ENCODE measurements around the gene RTP3.
"Not testable (repeated sequence)": the region's sequence is repeated elsewhere in the genome, so short reads cannot be mapped to it uniquely, and the experiment has no call there.

The RTP3 gene

DNA sequence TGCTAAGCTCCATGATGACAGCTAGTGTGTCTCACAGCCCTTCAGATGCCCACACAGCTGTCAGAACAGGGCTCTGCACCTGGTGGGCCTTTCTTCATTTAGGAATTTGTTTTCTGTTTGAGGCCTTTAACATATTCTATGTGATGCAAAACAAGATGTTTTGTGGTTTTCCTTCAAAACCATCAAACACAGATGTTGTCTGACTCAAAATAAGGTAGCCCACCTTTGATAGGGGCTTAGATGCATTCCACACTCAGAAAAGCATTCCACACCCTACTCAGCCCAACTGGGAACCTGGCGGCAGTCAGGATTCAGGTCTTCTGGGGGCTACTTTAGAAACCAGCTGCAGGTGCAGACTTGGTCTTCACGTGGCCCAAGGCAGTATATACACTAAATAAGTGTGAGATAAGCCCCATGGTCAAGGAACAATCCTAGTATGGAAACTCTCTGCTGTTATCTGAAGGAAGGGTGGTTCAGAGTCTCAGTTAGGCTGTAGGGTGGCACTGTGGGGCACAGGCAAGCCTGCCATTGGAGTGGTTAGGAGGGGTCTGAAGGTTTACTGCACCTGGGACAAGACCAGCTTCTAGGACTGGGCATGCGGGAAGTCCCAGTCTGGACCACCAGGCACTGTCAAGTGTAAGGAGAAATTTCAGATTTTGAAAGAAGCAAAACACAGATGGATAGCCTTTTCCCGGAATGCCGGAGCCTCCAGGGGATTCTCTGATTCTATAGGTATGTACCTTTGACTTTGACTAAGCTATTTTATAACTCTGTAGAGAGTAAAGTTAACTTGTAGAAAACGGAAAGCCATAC, 48.2 kb downstream of the RTP3 start:
- Histone ChIP-seq H3K9me3 (ENCODE audit: insufficient read depth, low read length) (no peaks in the 10 kb centered on the region), H3K4me2 (ENCODE audit: low read depth, low read length, poor library complexity, severe bottlenecking) (peak overlapping the region; percentile 57), H3K36me3 (ENCODE audit: low read length) (0 out of 2 replicates have a peak, but pooled peaks cover 3% of the 10 kb centered on the region), H4K20me1 (ENCODE audit: low read depth, low read length) (no peaks in the 10 kb centered on the region), H3K9me2 (replicated peaks; ENCODE audit: insufficient read depth, low read length) (no peaks in the 10 kb centered on the region), H3K9ac (ENCODE audit: low read length) (peak overlapping the region; percentile 40), H3K27ac (ENCODE audit: low read depth, low read length) (peak overlapping the region; percentile 94), H3F3A (ENCODE audit: insufficient read depth) (peaks cover 51% of the 10 kb centered on the region), H3K79me2 (ENCODE audit: insufficient read depth, low read length) (no peaks in the 10 kb centered on the region), H2AFZ (ENCODE audit: low read depth, low read length, severe bottlenecking) (no peak overlapping the region), H3K27me3 (ENCODE audit: low read length) (no peaks in the 10 kb centered on the region), H3K4me3 (ENCODE audit: insufficient read depth, low read length, poor library complexity, severe bottlenecking) (peak overlapping the region; percentile 31)
- no peak for TF ChIP-seq EZH2phosphoT487 (conservative IDR thresholded peaks at IDR 0.05; ENCODE audit: low read length)
- TF ChIP-seq, protein P1, sequence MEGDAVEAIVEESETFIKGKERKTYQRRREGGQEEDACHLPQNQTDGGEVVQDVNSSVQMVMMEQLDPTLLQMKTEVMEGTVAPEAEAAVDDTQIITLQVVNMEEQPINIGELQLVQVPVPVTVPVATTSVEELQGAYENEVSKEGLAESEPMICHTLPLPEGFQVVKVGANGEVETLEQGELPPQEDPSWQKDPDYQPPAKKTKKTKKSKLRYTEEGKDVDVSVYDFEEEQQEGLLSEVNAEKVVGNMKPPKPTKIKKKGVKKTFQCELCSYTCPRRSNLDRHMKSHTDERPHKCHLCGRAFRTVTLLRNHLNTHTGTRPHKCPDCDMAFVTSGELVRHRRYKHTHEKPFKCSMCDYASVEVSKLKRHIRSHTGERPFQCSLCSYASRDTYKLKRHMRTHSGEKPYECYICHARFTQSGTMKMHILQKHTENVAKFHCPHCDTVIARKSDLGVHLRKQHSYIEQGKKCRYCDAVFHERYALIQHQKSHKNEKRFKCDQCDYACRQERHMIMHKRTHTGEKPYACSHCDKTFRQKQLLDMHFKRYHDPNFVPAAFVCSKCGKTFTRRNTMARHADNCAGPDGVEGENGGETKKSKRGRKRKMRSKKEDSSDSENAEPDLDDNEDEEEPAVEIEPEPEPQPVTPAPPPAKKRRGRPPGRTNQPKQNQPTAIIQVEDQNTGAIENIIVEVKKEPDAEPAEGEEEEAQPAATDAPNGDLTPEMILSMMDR (IDR thresholded peaks at IDR 0.05; ENCODE audit: insufficient read depth, low read length, poor library complexity, severe bottlenecking), result no peak

DNA sequence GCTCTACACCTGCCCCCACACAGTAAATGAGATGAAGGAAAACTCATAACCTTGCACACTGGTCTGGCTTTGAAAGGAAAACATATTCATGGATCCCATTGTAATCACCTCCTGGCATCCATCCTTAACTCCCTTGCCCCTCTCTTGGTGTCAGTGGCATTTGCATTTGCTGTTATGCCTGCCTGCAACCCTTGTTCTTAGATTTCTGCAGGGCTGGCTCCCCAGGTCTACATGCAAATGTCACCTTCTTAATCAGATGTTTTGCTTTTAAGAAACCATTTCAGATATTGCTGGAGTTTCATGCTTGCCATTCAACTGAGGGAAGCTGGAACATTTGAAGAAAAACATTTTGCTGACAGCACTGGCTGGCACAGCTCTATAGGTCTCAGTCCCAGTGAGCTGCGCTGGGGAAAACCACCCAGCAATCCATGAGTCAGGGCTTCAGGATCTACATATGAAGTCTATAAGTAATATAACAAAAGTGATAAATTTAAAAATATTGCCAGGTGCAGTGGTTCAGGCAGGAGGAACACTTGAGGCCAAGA, 49.2 kb downstream of the RTP3 start:
- Histone ChIP-seq H3F3A (ENCODE audit: insufficient read depth) (peaks cover 51% of the 10 kb centered on the region), H3K9me3 (ENCODE audit: insufficient read depth, low read length) (no peaks in the 10 kb centered on the region), H3K4me2 (ENCODE audit: low read depth, low read length, poor library complexity, severe bottlenecking) (peak overlapping the region; percentile 57), H3K27me3 (ENCODE audit: low read length) (no peaks in the 10 kb centered on the region), H3K36me3 (ENCODE audit: low read length) (0 out of 2 replicates have a peak, but pooled peaks cover 3% of the 10 kb centered on the region), H3K9me2 (replicated peaks; ENCODE audit: insufficient read depth, low read length) (no peaks in the 10 kb centered on the region), H3K9ac (ENCODE audit: low read length) (peak overlapping the region; percentile 40), H3K79me2 (ENCODE audit: insufficient read depth, low read length) (no peaks in the 10 kb centered on the region), H2AFZ (ENCODE audit: low read depth, low read length, severe bottlenecking) (no peak overlapping the region), H3K4me3 (ENCODE audit: insufficient read depth, low read length, poor library complexity, severe bottlenecking) (peak overlapping the region; percentile 26), H4K20me1 (ENCODE audit: low read depth, low read length) (no peaks in the 10 kb centered on the region), H3K27ac (ENCODE audit: low read depth, low read length) (peak overlapping the region; percentile 94)
- TF ChIP-seq EZH2phosphoT487 (conservative IDR thresholded peaks at IDR 0.05; ENCODE audit: low read length), result no peak
- TF ChIP-seq, protein P1 (IDR thresholded peaks at IDR 0.05; ENCODE audit: insufficient read depth, low read length, poor library complexity, severe bottlenecking), result no peak

DNA sequence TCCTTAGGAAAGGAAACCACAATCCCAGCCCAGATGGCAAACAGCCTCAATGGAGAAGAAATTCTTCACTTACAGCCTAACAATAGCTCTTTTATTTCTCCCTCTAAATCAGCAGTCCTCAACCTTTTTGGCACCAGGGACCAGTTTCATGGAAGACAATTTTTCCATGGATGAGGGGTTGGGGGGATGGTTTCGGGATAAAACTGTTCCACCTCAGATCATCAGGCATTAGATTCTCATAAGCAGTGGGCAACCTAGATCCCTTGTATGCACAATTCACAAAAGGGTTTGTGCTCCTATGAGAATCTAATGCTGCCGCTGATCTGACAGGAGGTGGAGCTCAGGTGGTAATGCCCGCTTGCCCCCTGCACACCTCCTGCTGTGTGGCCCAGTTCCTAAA, 50.8 kb downstream of the RTP3 start:
- H3K4me2 ChIP-seq (ENCODE audit: low read depth, low read length, poor library complexity, severe bottlenecking), result peak overlapping the region; percentile 57
- H3K9me2 ChIP-seq (replicated peaks; ENCODE audit: insufficient read depth, low read length); H4K20me1 ChIP-seq (ENCODE audit: low read depth, low read length); H3K36me3 ChIP-seq (ENCODE audit: low read length); H3K9me3 ChIP-seq (ENCODE audit: insufficient read depth, low read length); H2AFZ ChIP-seq (ENCODE audit: low read depth, low read length, severe bottlenecking); H3K79me2 ChIP-seq (ENCODE audit: insufficient read depth, low read length); H3K27me3 ChIP-seq (ENCODE audit: low read length); H3K4me3 ChIP-seq (ENCODE audit: insufficient read depth, low read length, poor library complexity, severe bottlenecking): not testable (repeated sequence)
- H3F3A ChIP-seq (ENCODE audit: insufficient read depth), result peaks cover 43% of the 10 kb centered on the region
- peak overlapping the region; percentile 34; the same call in 1 of the 2 replicates for H3K9ac ChIP-seq (ENCODE audit: low read length)
- H3K27ac ChIP-seq (ENCODE audit: low read depth, low read length), result peak overlapping the region; percentile 94

DNA sequence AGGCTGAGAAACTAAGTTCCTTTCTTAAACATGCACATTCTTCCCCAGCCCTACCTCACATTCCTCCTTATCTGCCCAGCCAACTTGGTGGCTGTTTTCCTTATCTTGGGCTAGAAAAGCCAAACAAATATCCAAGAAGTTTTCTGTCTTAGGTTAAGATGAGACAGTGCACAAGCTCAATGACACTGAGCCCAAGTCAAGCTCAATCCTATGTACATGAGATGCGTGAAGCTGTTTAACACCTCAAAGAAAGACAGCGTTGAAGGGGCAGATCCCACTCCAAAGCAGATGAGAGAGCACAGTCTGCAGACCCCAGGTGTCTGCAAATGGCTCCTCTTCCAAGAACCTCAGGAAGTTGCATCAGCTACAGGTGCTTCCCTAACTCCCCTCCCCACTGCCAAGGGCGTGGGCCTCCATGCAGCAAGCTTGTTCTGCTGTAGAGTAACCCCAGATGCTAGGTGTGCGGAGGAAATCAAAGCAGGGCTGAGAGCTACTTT, 51.7 kb downstream of the RTP3 start:
- Histone ChIP-seq H3F3A (ENCODE audit: insufficient read depth) (peaks cover 38% of the 10 kb centered on the region), H3K79me2 (ENCODE audit: insufficient read depth, low read length) (no peaks in the 10 kb centered on the region), H3K9me2 (replicated peaks; ENCODE audit: insufficient read depth, low read length) (no peaks in the 10 kb centered on the region), H3K9ac (ENCODE audit: low read length) (peak overlapping the region; percentile 34), H3K4me2 (ENCODE audit: low read depth, low read length, poor library complexity, severe bottlenecking) (peak overlapping the region; percentile 43), H2AFZ (ENCODE audit: low read depth, low read length, severe bottlenecking) (no peak overlapping the region), H3K4me3 (ENCODE audit: insufficient read depth, low read length, poor library complexity, severe bottlenecking) (no peak overlapping the region), H3K27me3 (ENCODE audit: low read length) (no peaks in the 10 kb centered on the region), H4K20me1 (ENCODE audit: low read depth, low read length) (no peaks in the 10 kb centered on the region), H3K27ac (ENCODE audit: low read depth, low read length) (peak overlapping the region; percentile 94), H3K36me3 (ENCODE audit: low read length) (0 out of 2 replicates have a peak, but pooled peaks cover 3% of the 10 kb centered on the region), H3K9me3 (ENCODE audit: insufficient read depth, low read length) (no peaks in the 10 kb centered on the region)
- TF ChIP-seq EZH2phosphoT487 (conservative IDR thresholded peaks at IDR 0.05; ENCODE audit: low read length), result no peak
- TF ChIP-seq, protein P1 (IDR thresholded peaks at IDR 0.05; ENCODE audit: insufficient read depth, low read length, poor library complexity, severe bottlenecking), result no peak

Data from SU-DHL-6 (cell line).